ENCODE measurements around the gene MRPS35.

Gene MRPS35

DNA sequence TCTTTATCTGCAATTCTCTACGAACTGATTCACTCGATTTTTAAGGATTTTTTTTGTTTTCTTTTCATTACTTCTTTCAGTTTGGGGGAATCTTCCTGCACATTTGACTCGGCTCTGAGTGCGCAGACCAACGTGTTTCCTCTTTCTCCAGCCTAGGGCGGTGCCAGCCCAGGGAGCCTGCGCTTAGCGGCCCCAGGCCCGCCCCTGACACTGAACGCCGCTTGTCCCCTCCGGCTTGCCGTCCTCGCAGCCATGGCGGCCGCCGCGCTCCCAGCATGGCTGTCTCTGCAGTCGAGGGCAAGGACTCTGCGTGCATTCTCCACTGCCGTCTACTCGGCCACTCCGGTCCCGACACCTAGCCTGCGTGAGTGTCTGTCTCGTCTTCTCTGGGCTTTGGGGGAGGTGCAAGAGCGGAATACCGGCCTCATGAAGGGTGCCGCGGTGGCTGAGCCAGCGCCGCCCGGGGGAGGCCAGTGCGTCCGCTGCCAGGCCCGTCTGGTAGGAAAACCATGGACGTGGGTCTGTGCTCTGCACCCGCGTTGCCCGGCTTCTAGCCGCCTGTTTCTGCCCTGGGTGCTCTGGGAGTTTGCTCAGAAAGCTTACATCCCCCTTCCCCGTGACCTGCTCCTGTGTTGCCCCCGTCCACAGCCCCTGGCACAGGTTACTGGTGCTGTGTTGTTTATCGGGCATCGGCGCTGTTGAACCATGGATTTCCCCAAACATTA lies at the start of gene MRPS35 (continued):
- TF ChIP-seq TSHZ1 (tag by site-specific recombination; IDR thresholded peaks at IDR 0.05; ENCODE audit: borderline replicate concordance) (no peak), MEIS1 (CRISPR knock-in tag; IDR thresholded peaks at IDR 0.05; ENCODE audit: borderline replicate concordance) (no peak), ZNF24 (tag by site-specific recombination; IDR thresholded peaks at IDR 0.05) (peak; percentile 74; the same call in 1 of the 2 replicates), ZNF529 (tag by site-specific recombination; IDR thresholded peaks at IDR 0.05; ENCODE audit: insufficient replicate concordance) (no peak), ZNF561 (tag by site-specific recombination; IDR thresholded peaks at IDR 0.05; ENCODE audit: borderline replicate concordance) (peak; percentile 55; the same call in 1 of the 2 replicates), ZBTB20 (tag by site-specific recombination; IDR thresholded peaks at IDR 0.05) (peak; percentile 89), ZNF768 (tag by site-specific recombination; IDR thresholded peaks at IDR 0.05) (no peak), KLF1 (tag by site-specific recombination; IDR thresholded peaks at IDR 0.05) (peak; percentile 79), ZNF837 (tag by site-specific recombination; IDR thresholded peaks at IDR 0.05) (no peak), ZNF155 (tag by site-specific recombination; IDR thresholded peaks at IDR 0.05) (no peak), ZSCAN30 (tag by site-specific recombination; IDR thresholded peaks at IDR 0.05) (peak; percentile 71), ZFP69B (tag by site-specific recombination; IDR thresholded peaks at IDR 0.05) (peak; percentile 83), SETDB1 (IDR thresholded peaks at IDR 0.05; ENCODE audit: insufficient read length, low read length) (no peak), ZNF776 (tag by site-specific recombination; IDR thresholded peaks at IDR 0.05; ENCODE audit: borderline replicate concordance) (no peak), ZNF473 (tag by site-specific recombination; IDR thresholded peaks at IDR 0.05) (no peak), OSR2 (tag by site-specific recombination; IDR thresholded peaks at IDR 0.05) (no peak), ZNF114 (tag by site-specific recombination; IDR thresholded peaks at IDR 0.05) (no peak), ZNF248 (tag by site-specific recombination; IDR thresholded peaks at IDR 0.05) (no peak), ZBTB48 (tag by site-specific recombination; IDR thresholded peaks at IDR 0.05) (peak; percentile 91), PRDM10 (tag by site-specific recombination; IDR thresholded peaks at IDR 0.05) (peak; percentile 24; the same call in 1 of the 2 replicates), ZNF211 (tag by site-specific recombination; IDR thresholded peaks at IDR 0.05; ENCODE audit: low read depth) (no peak), YY2 (tag by site-specific recombination; IDR thresholded peaks at IDR 0.05) (peak; percentile 100)
- TF ChIP-seq, protein P1, sequence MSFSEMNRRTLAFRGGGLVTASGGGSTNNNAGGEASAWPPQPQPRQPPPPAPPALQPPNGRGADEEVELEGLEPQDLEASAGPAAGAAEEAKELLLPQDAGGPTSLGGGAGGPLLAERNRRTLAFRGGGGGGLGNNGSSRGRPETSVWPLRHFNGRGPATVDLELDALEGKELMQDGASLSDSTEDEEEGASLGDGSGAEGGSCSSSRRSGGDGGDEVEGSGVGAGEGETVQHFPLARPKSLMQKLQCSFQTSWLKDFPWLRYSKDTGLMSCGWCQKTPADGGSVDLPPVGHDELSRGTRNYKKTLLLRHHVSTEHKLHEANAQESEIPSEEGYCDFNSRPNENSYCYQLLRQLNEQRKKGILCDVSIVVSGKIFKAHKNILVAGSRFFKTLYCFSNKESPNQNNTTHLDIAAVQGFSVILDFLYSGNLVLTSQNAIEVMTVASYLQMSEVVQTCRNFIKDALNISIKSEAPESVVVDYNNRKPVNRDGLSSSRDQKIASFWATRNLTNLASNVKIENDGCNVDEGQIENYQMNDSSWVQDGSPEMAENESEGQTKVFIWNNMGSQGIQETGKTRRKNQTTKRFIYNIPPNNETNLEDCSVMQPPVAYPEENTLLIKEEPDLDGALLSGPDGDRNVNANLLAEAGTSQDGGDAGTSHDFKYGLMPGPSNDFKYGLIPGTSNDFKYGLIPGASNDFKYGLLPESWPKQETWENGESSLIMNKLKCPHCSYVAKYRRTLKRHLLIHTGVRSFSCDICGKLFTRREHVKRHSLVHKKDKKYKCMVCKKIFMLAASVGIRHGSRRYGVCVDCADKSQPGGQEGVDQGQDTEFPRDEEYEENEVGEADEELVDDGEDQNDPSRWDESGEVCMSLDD (tag by site-specific recombination; IDR thresholded peaks at IDR 0.05), result no peak
- TF ChIP-seq, protein P2, sequence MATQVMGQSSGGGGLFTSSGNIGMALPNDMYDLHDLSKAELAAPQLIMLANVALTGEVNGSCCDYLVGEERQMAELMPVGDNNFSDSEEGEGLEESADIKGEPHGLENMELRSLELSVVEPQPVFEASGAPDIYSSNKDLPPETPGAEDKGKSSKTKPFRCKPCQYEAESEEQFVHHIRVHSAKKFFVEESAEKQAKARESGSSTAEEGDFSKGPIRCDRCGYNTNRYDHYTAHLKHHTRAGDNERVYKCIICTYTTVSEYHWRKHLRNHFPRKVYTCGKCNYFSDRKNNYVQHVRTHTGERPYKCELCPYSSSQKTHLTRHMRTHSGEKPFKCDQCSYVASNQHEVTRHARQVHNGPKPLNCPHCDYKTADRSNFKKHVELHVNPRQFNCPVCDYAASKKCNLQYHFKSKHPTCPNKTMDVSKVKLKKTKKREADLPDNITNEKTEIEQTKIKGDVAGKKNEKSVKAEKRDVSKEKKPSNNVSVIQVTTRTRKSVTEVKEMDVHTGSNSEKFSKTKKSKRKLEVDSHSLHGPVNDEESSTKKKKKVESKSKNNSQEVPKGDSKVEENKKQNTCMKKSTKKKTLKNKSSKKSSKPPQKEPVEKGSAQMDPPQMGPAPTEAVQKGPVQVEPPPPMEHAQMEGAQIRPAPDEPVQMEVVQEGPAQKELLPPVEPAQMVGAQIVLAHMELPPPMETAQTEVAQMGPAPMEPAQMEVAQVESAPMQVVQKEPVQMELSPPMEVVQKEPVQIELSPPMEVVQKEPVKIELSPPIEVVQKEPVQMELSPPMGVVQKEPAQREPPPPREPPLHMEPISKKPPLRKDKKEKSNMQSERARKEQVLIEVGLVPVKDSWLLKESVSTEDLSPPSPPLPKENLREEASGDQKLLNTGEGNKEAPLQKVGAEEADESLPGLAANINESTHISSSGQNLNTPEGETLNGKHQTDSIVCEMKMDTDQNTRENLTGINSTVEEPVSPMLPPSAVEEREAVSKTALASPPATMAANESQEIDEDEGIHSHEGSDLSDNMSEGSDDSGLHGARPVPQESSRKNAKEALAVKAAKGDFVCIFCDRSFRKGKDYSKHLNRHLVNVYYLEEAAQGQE (tag by site-specific recombination; IDR thresholded peaks at IDR 0.05), result peak; percentile 64; the same call in 1 of the 2 replicates
- TF ChIP-seq, protein P3, sequence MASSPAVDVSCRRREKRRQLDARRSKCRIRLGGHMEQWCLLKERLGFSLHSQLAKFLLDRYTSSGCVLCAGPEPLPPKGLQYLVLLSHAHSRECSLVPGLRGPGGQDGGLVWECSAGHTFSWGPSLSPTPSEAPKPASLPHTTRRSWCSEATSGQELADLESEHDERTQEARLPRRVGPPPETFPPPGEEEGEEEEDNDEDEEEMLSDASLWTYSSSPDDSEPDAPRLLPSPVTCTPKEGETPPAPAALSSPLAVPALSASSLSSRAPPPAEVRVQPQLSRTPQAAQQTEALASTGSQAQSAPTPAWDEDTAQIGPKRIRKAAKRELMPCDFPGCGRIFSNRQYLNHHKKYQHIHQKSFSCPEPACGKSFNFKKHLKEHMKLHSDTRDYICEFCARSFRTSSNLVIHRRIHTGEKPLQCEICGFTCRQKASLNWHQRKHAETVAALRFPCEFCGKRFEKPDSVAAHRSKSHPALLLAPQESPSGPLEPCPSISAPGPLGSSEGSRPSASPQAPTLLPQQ (tag by site-specific recombination; IDR thresholded peaks at IDR 0.05), result peak; percentile 81

Measured in HEK293 (cell line).